Testis (tissue), 2 donors: Measurements from ENCODE around the gene RUVBL2.

Source experiments
- POLR2A ChIP-seq: fragments of 450-650 bp; IDR thresholded peaks from one replicate; pipeline ENCODE4 v1.6.1; 2017; ENCODE audit warnings: antibody characterized with exemption, mild to moderate bottlenecking, moderate library complexity
- TF ChIP-seq, protein P1 (sequence below), 3 experiments: fragments of 450-650 bp in 2 of 3; fragments of 200-600 bp in 1 of 3; sonication (generic) in 1 of 3; IDR thresholded peaks; one replicate each; pipeline ENCODE4 v1.5.1; 2016 to 2019; ENCODE audit warnings: antibody characterized with exemption in 3 of 3, mild to moderate bottlenecking in 2 of 3, moderate library complexity in 1 of 3

DNA sequence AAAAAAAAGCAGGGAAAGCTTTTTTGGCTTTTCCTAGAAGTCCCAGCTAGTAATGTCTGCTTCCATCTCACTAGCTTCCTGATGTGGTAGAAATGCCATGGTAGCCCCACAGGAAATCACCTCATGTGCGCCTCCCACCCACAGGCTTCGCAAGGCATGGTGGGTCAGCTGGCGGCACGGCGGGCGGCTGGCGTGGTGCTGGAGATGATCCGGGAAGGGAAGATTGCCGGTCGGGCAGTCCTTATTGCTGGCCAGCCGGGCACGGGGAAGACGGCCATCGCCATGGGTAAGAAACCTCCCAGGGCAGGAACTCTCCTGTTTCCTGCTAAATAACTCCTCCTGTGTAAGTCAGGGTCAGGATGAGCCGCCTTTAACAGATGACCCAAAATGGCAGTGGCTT is 10.4 kb downstream of the RUVBL2 start:
- TF ChIP-seq, protein P1, sequence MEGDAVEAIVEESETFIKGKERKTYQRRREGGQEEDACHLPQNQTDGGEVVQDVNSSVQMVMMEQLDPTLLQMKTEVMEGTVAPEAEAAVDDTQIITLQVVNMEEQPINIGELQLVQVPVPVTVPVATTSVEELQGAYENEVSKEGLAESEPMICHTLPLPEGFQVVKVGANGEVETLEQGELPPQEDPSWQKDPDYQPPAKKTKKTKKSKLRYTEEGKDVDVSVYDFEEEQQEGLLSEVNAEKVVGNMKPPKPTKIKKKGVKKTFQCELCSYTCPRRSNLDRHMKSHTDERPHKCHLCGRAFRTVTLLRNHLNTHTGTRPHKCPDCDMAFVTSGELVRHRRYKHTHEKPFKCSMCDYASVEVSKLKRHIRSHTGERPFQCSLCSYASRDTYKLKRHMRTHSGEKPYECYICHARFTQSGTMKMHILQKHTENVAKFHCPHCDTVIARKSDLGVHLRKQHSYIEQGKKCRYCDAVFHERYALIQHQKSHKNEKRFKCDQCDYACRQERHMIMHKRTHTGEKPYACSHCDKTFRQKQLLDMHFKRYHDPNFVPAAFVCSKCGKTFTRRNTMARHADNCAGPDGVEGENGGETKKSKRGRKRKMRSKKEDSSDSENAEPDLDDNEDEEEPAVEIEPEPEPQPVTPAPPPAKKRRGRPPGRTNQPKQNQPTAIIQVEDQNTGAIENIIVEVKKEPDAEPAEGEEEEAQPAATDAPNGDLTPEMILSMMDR (IDR thresholded peaks at IDR 0.05), result no peak
- TF ChIP-seq POLR2A, result no peak
